ENCODE results near the gene TSFM. TPM values are rescaled to one million over a fixed set of nuclear protein-coding genes. Genes with fewer than 3 reads are reported as not detected.

Gene TSFM
- total RNA-seq, 2 experiments from 2014 or later = 25.8 to 26.9 TPM

DNA sequence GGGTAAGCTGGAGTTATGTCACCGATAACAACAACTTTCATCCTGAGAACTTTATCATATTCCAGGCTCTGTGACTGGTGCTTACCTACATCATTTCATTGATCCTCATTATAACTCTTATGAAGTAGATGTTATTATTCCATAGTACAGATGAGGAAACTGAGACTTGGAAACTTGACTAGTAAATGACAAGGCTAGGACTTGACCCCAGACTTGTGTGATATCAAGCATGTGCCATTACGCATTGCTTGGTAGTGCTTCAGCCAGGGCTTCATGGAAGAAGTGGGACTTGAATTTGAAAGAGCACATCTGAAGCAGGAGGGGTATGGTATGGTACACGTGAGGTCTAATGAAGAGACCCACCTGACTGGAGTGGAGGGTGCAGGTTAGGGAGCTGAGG lies 24.1 kb downstream of the TSFM start:
- Histone ChIP-seq H3K4me1 (ENCODE audit: insufficient read depth, low read length) (no peaks in the 10 kb centered on the region), H3K9me3 (ENCODE audit: control insufficient read depth in 1 of 2, insufficient read depth in 1 of 2, low read length in 2 of 2) (no peaks in the 10 kb centered on the region), H3K4me3 (ENCODE audit: low read length) (no peak overlapping the region), H3K36me3 (ENCODE audit: insufficient read depth, low read length) (peaks cover 36% of the 10 kb centered on the region), H3K27ac (ENCODE audit: low read depth in 1 of 2, low read length in 2 of 2) (no peak overlapping the region), H3K27me3 (ENCODE audit: control insufficient read depth in 1 of 2, insufficient read depth in 2 of 2, low read length in 2 of 2) (no peaks in the 10 kb centered on the region)
- no peaks in the 10 kb centered on the region for H3K4me1 Mint-ChIP-seq (ENCODE audit: low read depth)
- no peaks in the 10 kb centered on the region for H3K9me3 Mint-ChIP-seq
- no peaks in the 10 kb centered on the region for H3K27me3 Mint-ChIP-seq
- no peak for ATAC-seq (ENCODE audit: poor library complexity)
- POLR2A ChIA-PET = no interaction called here
- peaks cover 59% of the 10 kb centered on the region for H3K36me3 Mint-ChIP-seq (ENCODE audit: low read depth)
- H3K4me3 Mint-ChIP-seq = no peak overlapping the region
- intact Hi-C loops (cut with DNase I, micrococcal nuclease) = no loop called here
- DNase-seq = no peak
- CTCF ChIA-PET = no interaction called here
- TF ChIP-seq, protein P1, sequence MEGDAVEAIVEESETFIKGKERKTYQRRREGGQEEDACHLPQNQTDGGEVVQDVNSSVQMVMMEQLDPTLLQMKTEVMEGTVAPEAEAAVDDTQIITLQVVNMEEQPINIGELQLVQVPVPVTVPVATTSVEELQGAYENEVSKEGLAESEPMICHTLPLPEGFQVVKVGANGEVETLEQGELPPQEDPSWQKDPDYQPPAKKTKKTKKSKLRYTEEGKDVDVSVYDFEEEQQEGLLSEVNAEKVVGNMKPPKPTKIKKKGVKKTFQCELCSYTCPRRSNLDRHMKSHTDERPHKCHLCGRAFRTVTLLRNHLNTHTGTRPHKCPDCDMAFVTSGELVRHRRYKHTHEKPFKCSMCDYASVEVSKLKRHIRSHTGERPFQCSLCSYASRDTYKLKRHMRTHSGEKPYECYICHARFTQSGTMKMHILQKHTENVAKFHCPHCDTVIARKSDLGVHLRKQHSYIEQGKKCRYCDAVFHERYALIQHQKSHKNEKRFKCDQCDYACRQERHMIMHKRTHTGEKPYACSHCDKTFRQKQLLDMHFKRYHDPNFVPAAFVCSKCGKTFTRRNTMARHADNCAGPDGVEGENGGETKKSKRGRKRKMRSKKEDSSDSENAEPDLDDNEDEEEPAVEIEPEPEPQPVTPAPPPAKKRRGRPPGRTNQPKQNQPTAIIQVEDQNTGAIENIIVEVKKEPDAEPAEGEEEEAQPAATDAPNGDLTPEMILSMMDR (IDR thresholded peaks at IDR 0.05) = no peak
- H3K27ac Mint-ChIP-seq = no peak overlapping the region

DNA sequence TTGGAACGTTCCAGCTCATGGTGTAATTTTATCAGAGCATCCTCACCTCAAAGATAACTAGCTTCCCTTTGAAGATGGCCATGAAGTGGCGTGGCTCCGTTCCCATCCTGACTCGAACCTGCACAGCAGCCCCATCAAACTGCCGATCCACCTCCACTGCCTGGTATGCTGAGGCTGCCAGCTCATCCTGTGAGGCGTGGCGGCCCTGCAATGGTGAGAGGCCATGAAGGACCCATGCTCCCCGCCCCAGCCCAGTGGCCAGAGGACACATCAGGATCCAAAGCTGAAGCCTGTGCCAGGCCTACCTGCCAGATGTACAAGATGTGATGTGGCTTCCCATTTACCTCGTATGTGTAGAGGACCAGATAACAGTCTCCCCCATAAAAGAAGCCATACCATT lies 24.7 kb downstream of the TSFM start:
- Histone ChIP-seq H3K9me3 (ENCODE audit: control insufficient read depth in 1 of 2, insufficient read depth in 1 of 2, low read length in 2 of 2) (no peaks in the 10 kb centered on the region), H3K27me3 (ENCODE audit: control insufficient read depth in 1 of 2, insufficient read depth in 2 of 2, low read length in 2 of 2) (no peaks in the 10 kb centered on the region), H3K36me3 (ENCODE audit: insufficient read depth, low read length) (peaks cover 30% of the 10 kb centered on the region), H3K4me3 (ENCODE audit: low read length) (no peak overlapping the region), H3K27ac (ENCODE audit: low read depth in 1 of 2, low read length in 2 of 2) (no peak overlapping the region), H3K4me1 (ENCODE audit: insufficient read depth, low read length) (no peaks in the 10 kb centered on the region)
- intact Hi-C loops (cut with DNase I, micrococcal nuclease) = no loop called here
- ATAC-seq (ENCODE audit: poor library complexity) (no peak), DNase-seq (no peak)
- Mint-ChIP-seq H3K9me3 (no peaks in the 10 kb centered on the region), H3K36me3 (ENCODE audit: low read depth) (peaks cover 57% of the 10 kb centered on the region), H3K4me3 (no peak overlapping the region), H3K27ac (no peak overlapping the region), H3K4me1 (ENCODE audit: low read depth) (no peaks in the 10 kb centered on the region), H3K27me3 (no peaks in the 10 kb centered on the region)
- TF ChIP-seq, protein P1 (IDR thresholded peaks at IDR 0.05) = no peak
- POLR2A ChIA-PET = interaction anchor here (0.6 kb wide), 1 partner anchor 94 kb away, joined by 3 read pairs; no protein-coding TSS in a partner anchor
- CTCF ChIA-PET = no interaction called here

DNA sequence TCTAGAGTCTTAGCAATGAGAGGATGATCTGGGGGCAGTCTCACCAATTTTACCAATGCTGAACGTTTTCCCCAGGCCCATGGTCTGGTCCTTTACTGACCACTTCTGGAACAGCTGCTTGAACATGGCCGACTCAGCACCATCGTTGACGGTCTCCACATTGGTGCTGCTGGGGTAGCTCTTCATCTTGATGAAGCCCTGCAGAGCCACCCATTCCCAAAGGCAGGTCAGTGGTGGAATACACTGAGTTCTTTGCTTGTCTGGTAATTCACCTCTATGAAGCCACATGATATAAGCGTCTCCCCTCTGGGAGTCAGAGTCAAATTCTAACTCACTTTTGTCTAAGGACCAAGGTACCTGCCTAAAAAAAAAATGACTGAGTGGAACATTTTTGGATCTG lies 25.8 kb downstream of the TSFM start:
- CTCF ChIA-PET = no interaction called here
- Mint-ChIP-seq H3K27ac (no peak overlapping the region), H3K27me3 (no peaks in the 10 kb centered on the region)

More for the DNA sequence above, 25.8 kb downstream of the TSFM start:
- intact Hi-C loops (cut with DNase I, micrococcal nuclease) = no loop called here
- Mint-ChIP-seq H3K36me3 (ENCODE audit: low read depth) (peaks cover 46% of the 10 kb centered on the region), H3K9me3 (no peaks in the 10 kb centered on the region), H3K4me3 (no peak overlapping the region), H3K4me1 (ENCODE audit: low read depth) (no peaks in the 10 kb centered on the region)
- Histone ChIP-seq H3K36me3 (ENCODE audit: insufficient read depth, low read length) (peaks cover 22% of the 10 kb centered on the region), H3K9me3 (ENCODE audit: control insufficient read depth in 1 of 2, insufficient read depth in 1 of 2, low read length in 2 of 2) (no peaks in the 10 kb centered on the region), H3K27ac (ENCODE audit: low read depth in 1 of 2, low read length in 2 of 2) (no peak overlapping the region), H3K4me3 (ENCODE audit: low read length) (no peak overlapping the region), H3K4me1 (ENCODE audit: insufficient read depth, low read length) (no peaks in the 10 kb centered on the region), H3K27me3 (ENCODE audit: control insufficient read depth in 1 of 2, insufficient read depth in 2 of 2, low read length in 2 of 2) (no peaks in the 10 kb centered on the region)
- TF ChIP-seq, protein P1 (IDR thresholded peaks at IDR 0.05) = no peak
- ATAC-seq (ENCODE audit: poor library complexity) = no peak
- no peak for DNase-seq
- POLR2A ChIA-PET = interaction anchor here (0.7 kb wide), 1 partner anchor 91 kb away, joined by 3 read pairs; no protein-coding TSS in a partner anchor

All from CD4-positive, alpha-beta T cell (primary cell).